ENCODE measurements around the gene APOH.
"Not testable (repeated sequence)": the region's sequence is repeated elsewhere in the genome, so short reads cannot be mapped to it uniquely, and the experiment has no call there.

The APOH gene, protein sequence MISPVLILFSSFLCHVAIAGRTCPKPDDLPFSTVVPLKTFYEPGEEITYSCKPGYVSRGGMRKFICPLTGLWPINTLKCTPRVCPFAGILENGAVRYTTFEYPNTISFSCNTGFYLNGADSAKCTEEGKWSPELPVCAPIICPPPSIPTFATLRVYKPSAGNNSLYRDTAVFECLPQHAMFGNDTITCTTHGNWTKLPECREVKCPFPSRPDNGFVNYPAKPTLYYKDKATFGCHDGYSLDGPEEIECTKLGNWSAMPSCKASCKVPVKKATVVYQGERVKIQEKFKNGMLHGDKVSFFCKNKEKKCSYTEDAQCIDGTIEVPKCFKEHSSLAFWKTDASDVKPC

DNA sequence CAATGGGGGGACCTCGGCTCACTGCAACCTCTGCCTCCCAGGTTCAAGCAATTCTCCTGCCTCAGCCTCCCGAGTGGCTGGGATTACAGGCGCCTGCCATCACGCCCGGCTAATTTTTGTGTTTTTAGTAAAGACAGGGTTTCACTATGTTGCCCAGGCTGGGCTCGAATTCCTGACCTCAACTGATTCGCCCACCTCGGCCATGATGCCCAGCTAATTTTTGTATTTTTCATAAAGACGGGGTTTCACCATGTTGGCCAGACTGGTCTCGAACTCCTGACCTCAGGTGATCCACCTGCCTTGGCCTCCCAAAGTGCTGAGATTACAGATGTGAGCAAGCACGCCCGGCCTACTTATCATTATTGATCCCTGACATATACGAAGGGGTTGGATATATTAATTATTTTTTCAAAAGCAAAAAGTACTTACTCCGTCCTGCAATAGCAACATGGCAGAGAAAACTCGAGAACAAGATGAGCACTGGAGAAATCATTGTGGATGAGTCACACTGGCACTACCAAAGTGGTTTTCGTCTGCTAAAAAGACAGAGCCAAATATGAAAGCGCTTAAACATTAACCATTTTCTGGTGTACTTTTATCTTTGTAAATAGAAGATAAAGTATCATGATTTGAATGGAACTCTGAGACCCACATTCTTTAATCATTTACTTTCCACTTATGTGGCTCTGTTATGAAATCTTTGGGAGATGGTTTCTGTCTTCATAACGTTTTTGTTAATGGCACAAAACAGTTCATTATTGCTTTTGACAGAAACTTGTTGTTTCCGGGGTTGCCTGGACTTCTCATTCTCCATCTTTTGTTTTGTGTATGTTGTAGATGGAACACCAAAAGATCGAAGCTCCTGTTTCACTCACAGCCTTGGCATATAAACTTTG lies at the start of gene APOH:
Gene APOH (minus strand): TSS at position 529 of the 896 bp plus-strand sequence. CDS start 36 bp downstream, at position 493.
- no peak for DNase-seq (ENCODE audit: low read depth in 3 of 3, low spot score in 1 of 3)

- DNase-seq (ENCODE audit: low read depth in 3 of 3, low spot score in 1 of 3) = no peak
Observed at GRCh38 chr17:66277191-66277590, 48.0 kb upstream of the APOH start.

GRCh38 chr17:66276328-66276937 lies 47.2 kb upstream of the APOH start:
- no peak for DNase-seq (ENCODE audit: low read depth in 3 of 3, low spot score in 1 of 3)

DNA sequence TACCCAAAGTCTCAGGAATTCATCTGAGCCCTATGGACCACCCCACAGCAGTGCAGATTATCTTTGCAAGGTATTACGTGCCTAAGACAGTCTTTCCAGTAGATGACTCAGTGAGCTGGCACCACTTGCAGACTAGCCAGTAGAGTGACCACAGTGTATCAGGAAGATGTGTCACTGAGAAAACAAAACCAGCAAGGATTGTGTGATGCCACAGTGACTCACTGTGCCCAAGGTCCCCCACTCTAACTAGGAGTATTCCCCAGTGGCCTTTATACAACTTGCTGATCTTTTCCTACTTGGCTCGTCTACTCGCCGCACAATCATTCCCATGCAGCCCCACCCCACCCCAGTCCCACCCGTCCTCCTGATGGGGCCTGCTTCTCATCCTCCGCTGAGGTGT lies 46.4 kb upstream of the APOH start:
- no peak for DNase-seq (ENCODE audit: low read depth in 3 of 3, low spot score in 1 of 3)

- no peak for DNase-seq (ENCODE audit: low read depth in 3 of 3, low spot score in 1 of 3)
Observed at GRCh38 chr17:66273586-66273848, 44.3 kb upstream of the APOH start.

DNA sequence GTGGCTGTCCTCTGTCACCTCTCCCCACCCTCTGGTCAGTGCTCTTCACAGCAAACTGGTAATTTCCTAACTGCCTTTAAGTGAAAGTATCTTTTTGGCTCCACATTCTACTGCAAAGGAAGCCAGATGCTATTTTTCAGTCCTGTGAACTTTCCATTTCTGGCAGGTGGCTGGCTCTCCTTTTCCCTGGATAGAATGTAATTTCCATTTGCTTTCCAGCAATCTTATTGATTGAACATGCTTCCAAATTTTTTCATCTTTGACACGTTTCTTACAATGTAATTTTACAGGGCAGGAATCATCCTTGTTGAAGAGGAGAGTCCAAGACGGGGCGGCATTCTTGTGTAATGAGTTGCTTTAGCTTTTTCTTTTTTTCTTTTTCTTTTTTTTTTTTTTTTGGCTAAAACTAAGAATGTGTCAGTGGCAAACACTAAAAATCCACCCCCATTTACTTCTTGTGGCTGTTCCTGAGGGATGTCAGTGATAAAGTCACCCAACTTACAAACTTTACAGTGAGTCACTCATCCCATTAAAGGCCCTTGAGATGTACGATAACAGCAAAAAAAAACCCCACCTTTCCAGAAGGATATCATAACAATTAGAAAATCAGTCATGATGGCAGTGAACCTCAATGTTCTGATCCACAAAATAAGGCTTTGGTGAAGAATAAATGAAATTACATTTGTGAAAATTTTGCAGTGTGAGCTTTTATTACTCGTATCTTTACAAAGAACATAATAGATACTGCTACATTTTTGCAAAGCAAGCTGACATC lies 43.8 kb upstream of the APOH start:
- no peak for DNase-seq (ENCODE audit: low read depth in 3 of 3, low spot score in 1 of 3)

GRCh38 chr17:66271512-66271911 lies 42.3 kb upstream of the APOH start:
- DNase-seq (ENCODE audit: low read depth in 3 of 3, low spot score in 1 of 3) = no peak

DNA sequence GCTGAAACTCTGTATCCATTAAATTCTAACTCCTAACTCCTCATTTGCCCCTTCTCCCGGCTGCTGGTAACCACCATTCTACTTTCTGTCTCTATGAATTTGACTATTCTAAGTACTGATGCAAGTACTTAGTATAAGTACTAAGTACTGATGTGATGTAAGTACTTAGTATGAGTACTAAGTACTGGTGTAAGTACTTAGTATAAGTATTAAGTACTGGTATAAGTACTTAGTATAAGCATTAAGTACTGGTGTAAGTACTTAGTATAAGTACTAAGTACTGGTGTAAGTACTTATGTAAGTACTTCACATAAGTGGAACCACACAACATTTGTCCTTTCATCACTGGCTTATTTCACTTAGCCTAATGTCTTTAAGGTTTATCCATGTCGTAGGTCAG lies 40.9 kb upstream of the APOH start:
- no peak for DNase-seq (ENCODE audit: low read depth in 3 of 3, low spot score in 1 of 3)

- DNase-seq (ENCODE audit: low read depth in 3 of 3, low spot score in 1 of 3) = no peak
Observed at GRCh38 chr17:66268247-66268927, 39.2 kb upstream of the APOH start.

GRCh38 chr17:66264696-66265095 lies 35.5 kb upstream of the APOH start:
- no peak for DNase-seq (ENCODE audit: low read depth in 3 of 3, low spot score in 1 of 3)

DNA sequence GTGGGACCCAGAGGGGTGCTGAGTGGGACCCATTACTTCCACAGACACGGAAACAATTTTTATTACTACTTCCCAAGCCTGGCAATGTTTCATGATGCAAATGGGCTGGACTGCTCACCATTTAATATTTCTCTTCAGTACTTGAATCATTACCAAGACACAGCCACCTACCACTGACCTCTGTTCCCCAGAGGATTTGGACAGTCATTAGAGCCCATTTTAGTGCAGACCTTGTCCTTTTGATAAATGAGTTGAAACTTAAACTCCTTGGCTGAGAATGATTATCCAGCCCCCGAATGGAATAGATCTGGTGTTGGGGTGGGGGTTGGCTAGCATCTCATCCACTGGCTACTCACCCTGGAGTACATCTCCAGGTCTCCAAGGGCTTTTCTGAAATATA lies 33.6 kb upstream of the APOH start:
- DNase-seq (ENCODE audit: low read depth in 3 of 3, low spot score in 1 of 3) = no peak

DNA sequence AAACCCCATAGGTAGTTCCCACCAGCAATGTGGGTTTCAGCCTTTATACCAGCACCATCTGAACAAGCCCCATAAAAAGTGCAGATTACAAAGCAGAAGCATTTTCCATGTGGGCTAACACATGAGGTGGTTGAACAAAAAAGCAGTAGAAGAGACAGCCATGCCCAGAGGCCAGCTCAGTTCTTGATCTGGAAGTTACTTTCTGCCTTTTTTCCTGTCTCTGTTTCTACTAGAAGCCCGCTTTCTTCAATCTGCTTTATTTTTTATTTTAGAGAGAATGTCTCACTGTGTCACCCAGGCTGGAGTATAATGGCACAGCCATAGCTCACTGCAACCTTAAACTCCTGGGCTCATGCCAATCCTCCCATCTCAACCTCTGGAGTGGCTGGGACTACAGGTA lies 31.5 kb upstream of the APOH start:
- DNase-seq (ENCODE audit: low read depth in 3 of 3, low spot score in 1 of 3) = no peak

- DNase-seq (ENCODE audit: low read depth in 3 of 3, low spot score in 1 of 3) = no peak
Observed at GRCh38 chr17:66260275-66260674, 31.1 kb upstream of the APOH start.

DNA sequence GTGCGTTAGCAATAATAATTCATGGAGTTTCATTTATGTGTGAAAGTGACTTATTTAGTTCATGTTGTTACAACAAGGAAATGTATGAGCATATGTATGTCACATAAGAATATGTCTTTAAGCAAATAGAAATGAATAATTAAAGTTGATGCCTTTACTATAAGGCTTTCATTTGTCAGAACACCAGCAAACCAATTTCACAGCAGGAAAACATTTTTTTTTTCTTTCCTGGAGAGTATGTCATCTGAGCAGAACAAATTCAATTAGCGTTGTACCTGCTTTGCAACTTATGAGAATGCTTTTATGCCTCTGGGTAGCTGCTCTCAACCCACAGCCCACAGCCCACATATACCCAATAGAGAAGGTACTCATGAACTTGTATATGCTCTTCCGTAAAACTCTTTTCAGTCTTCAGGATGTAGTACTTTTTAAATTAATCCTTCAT lies 26.3 kb upstream of the APOH start:
- no peak for DNase-seq (ENCODE audit: low read depth in 3 of 3, low spot score in 1 of 3)

GRCh38 chr17:66255112-66255511 lies 25.9 kb upstream of the APOH start:
- no peak for DNase-seq (ENCODE audit: low read depth in 3 of 3, low spot score in 1 of 3)

GRCh38 chr17:66253458-66253857 lies 24.2 kb upstream of the APOH start:
- not testable (repeated sequence) for DNase-seq (ENCODE audit: low read depth in 3 of 3, low spot score in 1 of 3)

DNA sequence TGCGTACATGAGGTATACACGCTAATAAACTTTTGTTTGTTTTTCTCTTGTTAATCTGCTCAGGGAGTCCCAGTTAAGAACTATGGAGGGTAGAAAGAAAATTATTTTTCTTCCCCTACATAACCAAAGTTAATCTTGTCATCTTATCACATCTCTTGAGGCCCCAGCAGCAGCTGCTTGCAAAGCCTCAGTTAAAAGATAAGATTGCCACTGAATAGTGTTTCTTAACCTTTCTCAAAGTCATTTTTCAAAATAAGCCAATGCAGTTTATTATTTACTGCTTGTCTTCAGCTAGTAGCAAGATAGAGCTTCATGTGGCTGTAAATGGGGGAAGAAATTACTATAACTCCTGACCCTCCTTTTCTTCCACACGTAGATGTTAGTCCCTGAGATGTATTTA lies 21.5 kb upstream of the APOH start:
- no peak for DNase-seq (ENCODE audit: low read depth in 3 of 3, low spot score in 1 of 3)

DNA sequence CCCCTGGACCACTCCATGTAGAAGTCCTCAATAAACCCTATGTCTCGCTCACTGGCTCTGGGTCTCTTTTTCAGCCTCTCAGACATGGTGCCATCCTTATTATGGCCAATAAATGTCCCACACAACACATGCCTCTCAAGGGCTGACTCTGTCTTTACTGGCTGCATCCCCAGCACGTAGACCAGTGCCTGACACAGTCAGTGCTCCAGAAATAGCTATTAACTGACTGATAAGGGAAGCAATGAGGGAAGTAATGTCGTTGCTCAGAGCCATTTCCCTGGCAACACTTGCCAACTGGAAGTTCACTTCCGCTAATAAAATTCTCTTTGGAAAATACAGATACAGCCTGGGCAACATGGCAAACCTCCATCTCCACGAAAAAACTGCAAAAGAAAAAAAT lies 19.1 kb upstream of the APOH start:
- DNase-seq (ENCODE audit: low read depth in 3 of 3, low spot score in 1 of 3) = no peak

- no peak for DNase-seq (ENCODE audit: low read depth in 3 of 3, low spot score in 1 of 3)
Observed at GRCh38 chr17:66241839-66242238, 12.6 kb upstream of the APOH start.

DNA sequence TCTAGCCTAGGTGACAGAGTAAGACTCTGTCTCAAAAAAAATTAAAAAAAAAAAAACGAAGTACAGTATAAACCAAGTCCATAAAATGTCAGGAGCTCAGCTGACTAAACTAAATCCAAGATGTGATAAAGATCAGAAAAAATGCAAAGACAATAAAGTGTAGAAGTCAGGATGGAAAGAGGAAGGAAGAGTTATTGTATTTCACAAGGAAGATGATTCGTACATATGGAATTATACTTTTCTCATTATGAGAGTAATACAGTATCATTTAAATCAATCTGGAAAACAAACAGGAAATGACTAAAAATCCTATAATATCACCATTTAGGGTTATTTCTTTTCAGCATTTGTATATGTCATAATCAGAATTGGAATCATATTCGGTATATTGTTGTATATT lies 11.4 kb upstream of the APOH start:
- no peak for DNase-seq (ENCODE audit: low read depth in 3 of 3, low spot score in 1 of 3)

- DNase-seq (ENCODE audit: low read depth in 3 of 3, low spot score in 1 of 3) = no peak
Observed at GRCh38 chr17:66240013-66240412, 10.8 kb upstream of the APOH start.

All from stimulated activated CD4-positive, alpha-beta T cell treated with anti-CD3 and anti-CD28 coated beads, TNF-alpha, amount 100 ng/mL, for 1 hour (primary cell).